H9 (cell line): ENCODE measurements around the gene OR6J1. TPM values are rescaled to one million over a fixed set of nuclear protein-coding genes. Genes with fewer than 3 reads are reported as not detected.

Experiments used
- DNase-seq: peaks from one replicate; pipeline ENCODE4 v3.0.0-alpha.2; 2017
- H2AFZ ChIP-seq: one replicate; pipeline ENCODE4 v1.6.1; 2013; ENCODE audit warnings: mild to moderate bottlenecking, low read length, control low read depth, moderate library complexity
- H2AK5ac ChIP-seq: 2 replicates; pipeline ENCODE4 v1.6.1; 2013; ENCODE audit warnings: low read length, control low read depth, mixed read lengths; ENCODE audit not compliant: insufficient read length
- H2BK120ac ChIP-seq: one replicate; pipeline ENCODE4 v1.6.1; 2013; ENCODE audit warnings: low read depth, mild to moderate bottlenecking, low read length, control low read depth, inconsistent platforms; ENCODE audit not compliant: poor library complexity, severe bottlenecking
- H2BK12ac ChIP-seq: 2 replicates; pipeline ENCODE4 v1.6.1; 2013; ENCODE audit warnings: low read length, control low read depth, mixed read lengths, low read depth; ENCODE audit not compliant: insufficient read length
- H2BK15ac ChIP-seq: 2 replicates; pipeline ENCODE4 v1.6.1; 2013; ENCODE audit warnings: low read depth, low read length, control low read depth
- H2BK20ac ChIP-seq: one replicate; pipeline ENCODE4 v1.6.1; 2013; ENCODE audit warnings: low read depth, mild to moderate bottlenecking, low read length, control low read depth, inconsistent platforms; ENCODE audit not compliant: poor library complexity, severe bottlenecking
- H2BK5ac ChIP-seq: 2 replicates; pipeline ENCODE4 v1.6.1; 2013; ENCODE audit warnings: low read length, control low read depth, mixed read lengths; ENCODE audit not compliant: insufficient read length
- H3K14ac ChIP-seq: 2 replicates; pipeline ENCODE4 v1.6.1; 2013; ENCODE audit warnings: low read length, control low read depth; ENCODE audit not compliant: insufficient read depth
- H3K18ac ChIP-seq: 2 replicates; pipeline ENCODE4 v1.6.1; 2013; ENCODE audit warnings: low read depth, mild to moderate bottlenecking, mixed read lengths, low read length, control low read depth; ENCODE audit not compliant: insufficient read length
- H3K23ac ChIP-seq: 2 replicates; pipeline ENCODE4 v1.6.1; 2013; ENCODE audit warnings: low read length, control low read depth, mixed read lengths, low read depth; ENCODE audit not compliant: insufficient read length
- H3K23me2 ChIP-seq: 2 replicates; pipeline ENCODE4 v1.6.1; 2013; ENCODE audit warnings: low read depth, mild to moderate bottlenecking, mixed read lengths, low read length, control low read depth; ENCODE audit not compliant: insufficient read length, poor library complexity, severe bottlenecking
- H3K27ac ChIP-seq: 2 replicates; pipeline ENCODE4 v1.5.1; 2013; ENCODE audit warnings: low read length, control low read depth, mixed read lengths, low read depth; ENCODE audit not compliant: insufficient read length
- H3K27me3 ChIP-seq: 2 replicates; pipeline ENCODE4 v1.6.1; 2013; ENCODE audit warnings: low read length, control low read depth, inconsistent platforms; ENCODE audit not compliant: insufficient read depth
- H3K4ac ChIP-seq: 2 replicates; pipeline ENCODE4 v1.6.1; 2013; ENCODE audit warnings: low read depth, mild to moderate bottlenecking, control low read depth, inconsistent platforms, low read length, moderate library complexity
- H3K4me1 ChIP-seq: 2 replicates; pipeline ENCODE4 v1.6.1; 2013; ENCODE audit warnings: low read length, control low read depth, inconsistent platforms; ENCODE audit not compliant: insufficient read depth
- H3K4me2 ChIP-seq: 2 replicates; pipeline ENCODE4 v1.6.1; 2013; ENCODE audit warnings: low read length, control low read depth, mixed read lengths; ENCODE audit not compliant: insufficient read length, insufficient read depth
- H3K56ac ChIP-seq: 2 replicates; pipeline ENCODE4 v1.6.1; 2013; ENCODE audit warnings: low read depth, mild to moderate bottlenecking, mixed read lengths, low read length, control low read depth; ENCODE audit not compliant: insufficient read length
- H3K79me1 ChIP-seq: 2 replicates; pipeline ENCODE4 v1.6.1; 2013; ENCODE audit warnings: low read depth, mild to moderate bottlenecking, moderate library complexity, low read length, control low read depth, inconsistent platforms; ENCODE audit not compliant: insufficient read depth, poor library complexity, severe bottlenecking
- H3K79me2 ChIP-seq: 2 replicates; pipeline ENCODE4 v1.6.1; 2013; ENCODE audit warnings: low read length, control low read depth, inconsistent platforms; ENCODE audit not compliant: insufficient read depth
- H3K9ac ChIP-seq: 2 replicates; pipeline ENCODE4 v1.6.1; 2013; ENCODE audit warnings: low read length, control low read depth, mixed read lengths; ENCODE audit not compliant: insufficient read length; ENCODE audit errors: extremely low read depth
- H3K9me3 ChIP-seq: one replicate; pipeline ENCODE4 v1.6.1; 2013; ENCODE audit warnings: low read depth, low read length, inconsistent platforms; ENCODE audit not compliant: control insufficient read depth
- H3T11ph ChIP-seq: one replicate; pipeline ENCODE4 v1.6.1; 2013; ENCODE audit warnings: mild to moderate bottlenecking, low read length, control low read depth, inconsistent platforms
- H4K20me1 ChIP-seq: one replicate; pipeline ENCODE4 v1.6.1; 2013; ENCODE audit not compliant: control insufficient read depth, insufficient read length, insufficient read depth
- H4K5ac ChIP-seq: 2 replicates; pipeline ENCODE4 v1.6.1; 2013; ENCODE audit warnings: low read depth, mild to moderate bottlenecking, mixed read lengths, low read length, control low read depth; ENCODE audit not compliant: insufficient read length
- H4K8ac ChIP-seq: replicated peaks from 2 replicates; pipeline ENCODE4 v1.6.1; 2013; ENCODE audit warnings: low read length, control low read depth, mixed read lengths, low read depth; ENCODE audit not compliant: insufficient read length
- H4K91ac ChIP-seq: 2 replicates; pipeline ENCODE4 v1.6.1; 2013; ENCODE audit warnings: low read depth, mild to moderate bottlenecking, moderate library complexity, mixed read lengths, low read length, control low read depth; ENCODE audit not compliant: insufficient read length
- H3K27ac Mint-ChIP-seq, 3 experiments: 2 replicates in 2 of 3; 3 replicates in 1 of 3; pipeline ENCODE4 v1.8.0; 2020 to 2021; ENCODE audit warnings: mixed read lengths in 3 of 3, mild to moderate bottlenecking in 1 of 3, moderate library complexity in 1 of 3
- H3K27me3 Mint-ChIP-seq: 2 replicates; pipeline ENCODE4 v1.8.0; 2021; ENCODE audit warnings: low read depth, mild to moderate bottlenecking, moderate library complexity, mixed read lengths
- H3K36me3 Mint-ChIP-seq, 3 experiments: 2 replicates in 2 of 3; 3 replicates in 1 of 3; pipeline ENCODE4 v1.8.0; 2020 to 2021; ENCODE audit warnings: low read depth in 3 of 3, mixed read lengths in 3 of 3; ENCODE audit not compliant: insufficient read depth in 1 of 3
- H3K4me1 Mint-ChIP-seq, 2 experiments: 2 replicates each; pipeline ENCODE4 v1.8.0; 2020; ENCODE audit warnings: mixed read lengths in 2 of 2
- H3K4me3 Mint-ChIP-seq, 2 experiments: 2 replicates in 1 of 2; 3 replicates in 1 of 2; pipeline ENCODE4 v1.8.0; 2020 to 2021; ENCODE audit warnings: mild to moderate bottlenecking in 2 of 2, mixed read lengths in 2 of 2, moderate library complexity in 1 of 2
- H3K9me3 Mint-ChIP-seq, 2 experiments: 2 replicates in 1 of 2; 3 replicates in 1 of 2; pipeline ENCODE4 v1.8.0; 2020; ENCODE audit warnings: mild to moderate bottlenecking in 2 of 2, mixed read lengths in 2 of 2, moderate library complexity in 1 of 2
- CTCF ChIP-seq: fragments of 200-600 bp; sonication (generic); conservative IDR thresholded peaks from 3 replicates; pipeline ENCODE4 v1.8.0; 2021; ENCODE audit warnings: antibody characterized with exemption, mild to moderate bottlenecking
- WGBS: extraction: QIAGEN DNeasy Blood & Tissue Kit; methylation state at CpG from one replicate; pipeline ENCODE4 v1.1.7; 2013; ENCODE audit warnings: missing lambda C conversion rate, low lambda C conversion rate, mixed read lengths; ENCODE audit not compliant: insufficient read length; ENCODE audit errors: extremely low coverage; 5-methylcytosine and 5-hydroxymethylcytosine counted together
- total RNA-seq: library from RNA; stranded (reverse); gene quantifications from 2 replicates; pipeline ENCODE4 v1.2.1, GENCODE V29; 2021

OR6J1 gene
- total RNA-seq, 1 experiment from 2014 or later: not detected

GRCh38 chr14:22660654-22661053 lies 16.5 kb upstream of the OR6J1 start:
- no peak overlapping the region for H3K4me2 ChIP-seq
- no peak overlapping the region for H3K56ac ChIP-seq
- no peaks in the 10 kb centered on the region for H3K36me3 Mint-ChIP-seq
- no peaks in the 10 kb centered on the region for H3K79me1 ChIP-seq
- DNase-seq: no peak
- H3K9me3 ChIP-seq: no peaks in the 10 kb centered on the region
- H3K4me1 ChIP-seq: no peaks in the 10 kb centered on the region
- H3K23me2 ChIP-seq: no peaks in the 10 kb centered on the region
- no peaks in the 10 kb centered on the region for H3K79me2 ChIP-seq
- H2BK120ac ChIP-seq: no peak overlapping the region
- no peak overlapping the region for H3K9ac ChIP-seq
- H4K91ac ChIP-seq: no peak overlapping the region
- no peak for TF ChIP-seq CTCF
- no peak overlapping the region for H3K18ac ChIP-seq
- peaks cover 2 to 10% of the 10 kb centered on the region in 2 experiments; a peak in 3 of 4 replicates for H3K4me1 Mint-ChIP-seq
- no peaks in the 10 kb centered on the region for H3K9me3 Mint-ChIP-seq
- H3K27me3 Mint-ChIP-seq: no peaks in the 10 kb centered on the region; the same call in 1 of the 2 replicates
- H3K4me3 Mint-ChIP-seq: no peak overlapping the region
- H2BK5ac ChIP-seq: no peak overlapping the region
- no peak overlapping the region for H3K27ac ChIP-seq
- WGBS: no CpG with 5 or more reads among the region's 4 CpGs
- no peak overlapping the region for H3K4ac ChIP-seq
- no peak overlapping the region for H4K8ac ChIP-seq
- H4K5ac ChIP-seq: no peak overlapping the region
- no peak overlapping the region for H3K23ac ChIP-seq
- H3K27ac Mint-ChIP-seq: no peak overlapping the region
- no peak overlapping the region for H2BK15ac ChIP-seq
- no peak overlapping the region for H3T11ph ChIP-seq
- H2BK20ac ChIP-seq: no peak overlapping the region
- H2BK12ac ChIP-seq: no peak overlapping the region
- no peak overlapping the region for H2AK5ac ChIP-seq
- H3K27me3 ChIP-seq: no peaks in the 10 kb centered on the region
- H2AFZ ChIP-seq: no peak overlapping the region
- H4K20me1 ChIP-seq: no peaks in the 10 kb centered on the region
- no peak overlapping the region for H3K14ac ChIP-seq
